Naive B cell (primary cell): Measurements from ENCODE around the gene CAVIN2. TPM values are rescaled to one million over a fixed set of nuclear protein-coding genes. Genes with fewer than 3 reads are reported as not detected.
A peak's percentile ranks its signal among the peaks of the same experiment; 100 is the strongest.

Experiments used
- ATAC-seq, 2 donors: fragments of 150-1000 bp; cut with Tn5 transposase; 2 replicates each; pipeline ENCODE4 v1.10.0; 2021; ENCODE audit warnings: low read depth in 2 of 2, mild to moderate bottlenecking in 2 of 2, moderate library complexity in 2 of 2
- DNase-seq: peaks from one replicate; pipeline ENCODE4 v3.0.0; 2022
- H3K27ac Mint-ChIP-seq, 6 donors: one replicate each; pipeline ENCODE4 v1.8.0; 2020 to 2022; ENCODE audit warnings: mild to moderate bottlenecking in 6 of 6, mixed read lengths in 6 of 6, moderate library complexity in 5 of 6, inconsistent platforms in 2 of 6
- H3K27me3 Mint-ChIP-seq, 3 donors: one replicate each; pipeline ENCODE4 v1.8.0; 2021 to 2022; ENCODE audit warnings: mixed read lengths in 3 of 3, mild to moderate bottlenecking in 1 of 3
- H3K36me3 Mint-ChIP-seq, 2 donors: one replicate each; pipeline ENCODE4 v1.8.0; 2020 to 2022; ENCODE audit warnings: mixed read lengths in 2 of 2, inconsistent platforms in 1 of 2, mild to moderate bottlenecking in 1 of 2
- H3K4me1 Mint-ChIP-seq, 3 donors: one replicate each; pipeline ENCODE4 v1.8.0; 2020 to 2022; ENCODE audit warnings: mixed read lengths in 3 of 3, inconsistent platforms in 1 of 3, mild to moderate bottlenecking in 1 of 3, moderate library complexity in 1 of 3
- H3K4me3 Mint-ChIP-seq, 8 donors: one replicate each; pipeline ENCODE4 v1.8.0; 2020 to 2022; ENCODE audit warnings: mild to moderate bottlenecking in 8 of 8, mixed read lengths in 8 of 8, moderate library complexity in 8 of 8, inconsistent platforms in 2 of 8
- H3K9me3 Mint-ChIP-seq, 7 donors: one replicate each; pipeline ENCODE4 v1.8.0; 2020 to 2022; ENCODE audit warnings: mixed read lengths in 7 of 7, mild to moderate bottlenecking in 5 of 7, inconsistent platforms in 2 of 7, moderate library complexity in 1 of 7
- polyA plus RNA-seq, 6 donors: library from polyadenylated mRNA; unstranded; fragments of 300-500 nt; fragmentation: Illumina TruSeq; gene quantifications; one replicate each; pipeline ENCODE4 v1.2.3, GENCODE V29; 2021; ENCODE audit warnings: low read depth in 6 of 6

CAVIN2 gene
- polyA plus RNA-seq, 6 donors from 2014 or later: 2.8 to 9.0 (median 8.3) TPM

DNA sequence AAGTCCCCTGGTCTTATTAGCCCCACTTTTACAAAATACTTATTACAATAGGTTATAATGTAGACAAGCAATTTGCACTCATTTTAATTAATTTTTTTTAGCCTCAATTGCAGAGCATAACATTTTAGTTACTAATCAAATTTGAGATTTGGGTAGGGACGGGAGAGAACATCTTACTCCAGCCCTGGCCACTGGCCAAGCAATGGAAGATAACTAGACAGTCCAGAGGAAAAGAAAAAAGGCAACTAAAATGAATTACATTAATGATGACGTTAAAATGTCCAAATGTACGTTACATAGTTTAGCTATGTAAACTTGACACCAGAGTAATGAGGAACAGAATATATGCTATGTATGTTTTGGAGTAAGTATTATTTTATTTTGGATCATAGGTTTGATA is 11.0 kb upstream of the CAVIN2 start:
- Mint-ChIP-seq H3K4me1 (no peaks in the 10 kb centered on the region), H3K9me3 (peaks cover 0 to 10% (median 3%) of the 10 kb centered on the region in 7 donors), H3K36me3 (no peaks in the 10 kb centered on the region), H3K27ac (no peak overlapping the region), H3K27me3 (peaks cover 0 to 3% (median 0%) of the 10 kb centered on the region in 3 donors), H3K4me3 (no peak overlapping the region)
- ATAC-seq: no peak
- no peak for DNase-seq

DNA sequence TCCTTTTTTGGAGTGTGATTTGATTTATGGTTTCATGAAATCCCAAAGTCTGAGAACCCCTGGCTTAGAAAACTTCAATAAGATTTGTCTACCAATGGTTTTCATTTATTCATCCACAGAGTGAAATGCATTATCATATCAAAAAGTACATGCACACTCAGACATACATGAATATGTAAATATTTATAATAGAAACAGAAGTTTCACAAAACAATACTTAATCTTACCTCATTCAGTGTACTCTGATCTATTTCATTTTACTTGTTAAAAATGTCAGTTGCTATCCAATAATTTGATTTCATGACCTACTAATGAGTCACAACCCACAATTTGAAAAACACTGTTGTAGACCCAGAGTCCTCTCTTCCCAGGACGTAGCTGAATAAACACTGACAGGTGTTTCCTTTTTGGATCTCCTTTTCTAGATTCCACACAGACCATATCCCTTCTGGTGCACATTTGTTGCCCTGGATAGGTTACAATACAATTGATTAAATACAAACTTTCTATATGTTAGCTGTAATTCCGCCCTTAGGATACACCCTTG is 10.4 kb upstream of the CAVIN2 start:
- ATAC-seq (no peak), DNase-seq (no peak)
- H3K4me1 Mint-ChIP-seq: no peaks in the 10 kb centered on the region
- H3K4me3 Mint-ChIP-seq: no peak overlapping the region
- H3K36me3 Mint-ChIP-seq: no peaks in the 10 kb centered on the region
- H3K9me3 Mint-ChIP-seq: peaks cover 0 to 10% (median 3%) of the 10 kb centered on the region in 7 donors
- no peak overlapping the region for H3K27ac Mint-ChIP-seq
- peaks cover 0 to 3% (median 0%) of the 10 kb centered on the region in 3 donors for H3K27me3 Mint-ChIP-seq

DNA sequence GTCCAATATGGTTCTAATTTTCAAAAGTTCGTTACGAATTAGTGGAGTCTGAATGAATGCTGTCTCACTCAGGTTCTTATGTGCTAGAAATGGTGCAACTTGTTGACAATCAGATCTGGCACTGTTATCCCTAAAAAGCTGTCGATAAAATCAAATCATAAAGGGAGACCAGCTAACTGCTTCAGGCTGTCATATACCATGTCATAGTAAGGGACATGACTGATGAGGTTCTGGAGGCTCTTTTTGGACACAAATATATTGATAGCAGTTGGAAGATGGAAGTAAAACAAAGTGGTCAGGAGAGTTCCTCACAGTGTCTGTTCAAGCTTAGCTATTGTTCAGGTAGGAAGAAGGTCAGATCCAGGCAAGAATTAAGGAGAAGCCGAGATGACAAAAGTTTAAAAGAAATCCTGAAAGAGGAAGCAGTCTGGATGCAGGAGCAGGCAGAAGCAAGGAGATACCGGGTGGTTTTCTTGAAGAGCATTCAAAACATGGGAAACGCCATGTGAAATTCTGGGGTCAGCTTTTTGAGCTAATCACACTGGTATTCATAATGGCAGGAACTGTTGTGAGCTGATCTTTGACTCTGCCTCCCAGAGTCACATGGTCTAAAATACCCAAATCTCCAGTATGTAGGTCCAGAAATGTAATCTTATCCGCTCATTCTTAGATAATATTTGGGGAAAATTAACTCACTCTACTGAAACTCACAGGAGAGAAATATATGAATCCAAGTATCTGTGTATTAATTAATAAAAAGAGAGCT is 9.4 kb upstream of the CAVIN2 start:
- Mint-ChIP-seq H3K4me1 (no peaks in the 10 kb centered on the region), H3K9me3 (peaks cover 0 to 10% (median 3%) of the 10 kb centered on the region in 7 donors), H3K4me3 (no peak overlapping the region), H3K27me3 (peaks cover 0 to 3% (median 0%) of the 10 kb centered on the region in 3 donors), H3K36me3 (no peaks in the 10 kb centered on the region), H3K27ac (peak overlapping the region in 1 of 6 donors; percentile 8)
- no peak for DNase-seq
- no peak for ATAC-seq

DNA sequence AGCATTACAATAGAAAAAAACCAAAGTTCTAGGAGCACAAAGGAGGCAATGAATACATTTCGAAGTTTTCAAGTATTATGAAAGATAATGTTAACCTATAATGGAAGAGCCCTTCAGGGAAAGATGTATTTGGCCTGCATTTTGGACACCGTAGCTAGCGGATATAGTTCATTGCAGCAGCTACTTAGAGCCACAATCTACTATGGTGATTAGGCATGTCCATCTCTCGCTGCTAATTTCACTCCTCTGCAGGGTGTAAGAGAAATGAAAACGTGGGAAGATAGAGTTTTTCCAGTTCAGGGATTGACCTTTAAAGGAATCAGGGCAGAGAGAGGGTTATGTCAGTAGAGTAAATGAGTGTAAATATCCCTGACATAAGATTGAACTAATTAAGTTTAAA is 8.5 kb upstream of the CAVIN2 start:
- H3K36me3 Mint-ChIP-seq: no peaks in the 10 kb centered on the region
- no peak overlapping the region for H3K27ac Mint-ChIP-seq
- H3K9me3 Mint-ChIP-seq: peaks cover 0 to 10% (median 3%) of the 10 kb centered on the region in 7 donors
- no peak overlapping the region for H3K4me3 Mint-ChIP-seq
- ATAC-seq (no peak), DNase-seq (no peak)
- H3K27me3 Mint-ChIP-seq: peaks cover 0 to 3% (median 0%) of the 10 kb centered on the region in 3 donors
- H3K4me1 Mint-ChIP-seq: no peaks in the 10 kb centered on the region

DNA sequence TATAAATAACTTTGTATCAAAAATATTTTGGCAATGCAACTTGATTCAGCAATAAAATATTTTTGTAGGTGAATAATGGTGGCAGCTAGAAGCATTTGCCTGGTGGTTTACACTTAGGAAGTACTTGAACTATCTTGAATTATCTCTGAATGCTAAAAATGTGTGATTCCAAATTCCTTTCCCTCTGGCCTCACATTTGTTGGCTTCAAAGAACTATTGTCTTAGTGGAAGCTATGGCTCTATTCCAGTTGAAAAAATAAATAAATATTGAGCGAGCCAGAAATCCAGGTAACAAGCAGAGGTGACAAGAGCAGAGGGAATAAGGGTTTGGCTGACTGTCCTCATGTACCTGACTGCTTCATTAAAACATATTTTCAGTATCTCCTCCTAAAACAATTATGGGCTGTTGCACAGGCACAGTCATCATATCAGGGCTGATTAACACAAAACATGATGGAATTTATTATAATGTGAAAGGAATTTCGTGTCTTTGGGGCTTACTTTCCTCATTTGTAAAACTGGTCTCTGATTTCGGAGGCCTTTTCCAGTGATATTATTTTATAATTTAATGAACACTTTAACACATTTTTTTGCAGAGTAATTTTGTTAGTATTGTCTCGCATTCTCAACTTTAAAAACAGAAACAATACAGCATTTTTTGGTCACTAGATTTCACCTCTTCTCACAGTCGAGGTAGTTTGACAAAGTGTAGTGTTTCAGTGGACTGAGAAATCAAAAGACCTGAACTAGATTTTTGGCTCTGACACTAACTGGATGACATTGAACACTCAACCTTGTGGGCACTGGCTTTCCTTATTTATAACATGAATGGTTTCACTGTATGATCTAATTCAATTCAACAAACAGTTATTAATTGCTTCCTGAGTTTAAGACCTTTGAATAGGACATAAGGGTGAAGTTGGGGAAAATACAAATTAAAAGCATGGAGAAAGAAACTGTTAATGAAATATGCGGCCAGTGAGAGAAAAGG is 7.8 kb upstream of the CAVIN2 start:
- Mint-ChIP-seq H3K4me3 (no peak overlapping the region), H3K4me1 (no peaks in the 10 kb centered on the region), H3K27ac (no peak overlapping the region), H3K36me3 (no peaks in the 10 kb centered on the region), H3K9me3 (peaks cover 0 to 4% (median 0%) of the 10 kb centered on the region in 7 donors), H3K27me3 (peaks cover 0 to 3% (median 0%) of the 10 kb centered on the region in 3 donors)
- DNase-seq (no peak), ATAC-seq (no peak)

DNA sequence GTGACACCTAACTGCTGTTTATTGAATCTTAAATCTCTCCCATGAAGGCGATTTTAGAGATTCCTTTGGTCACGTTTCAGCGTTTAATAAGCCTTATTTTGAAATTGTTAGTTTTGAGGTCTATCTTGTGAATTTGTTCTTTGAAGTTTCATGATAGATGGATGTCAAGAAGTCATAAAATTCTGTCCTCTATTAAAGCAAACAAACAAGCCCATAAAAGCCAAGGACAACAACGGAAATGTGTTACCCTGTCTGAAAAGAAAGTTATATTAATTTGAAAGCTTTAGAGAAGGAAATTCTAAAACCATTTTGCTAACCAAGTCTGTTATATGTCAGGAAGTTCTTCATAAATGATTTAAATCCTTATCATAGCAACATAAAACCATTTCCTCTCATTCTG is 7.0 kb upstream of the CAVIN2 start:
- H3K27ac Mint-ChIP-seq: peak overlapping the region in 1 of 6 donors; percentile 44
- no peaks in the 10 kb centered on the region for H3K4me1 Mint-ChIP-seq
- H3K4me3 Mint-ChIP-seq: no peak overlapping the region
- no peaks in the 10 kb centered on the region for H3K36me3 Mint-ChIP-seq
- peaks cover 0 to 3% (median 0%) of the 10 kb centered on the region in 3 donors for H3K27me3 Mint-ChIP-seq
- no peaks in the 10 kb centered on the region for H3K9me3 Mint-ChIP-seq
- DNase-seq: no peak
- no peak for ATAC-seq

DNA sequence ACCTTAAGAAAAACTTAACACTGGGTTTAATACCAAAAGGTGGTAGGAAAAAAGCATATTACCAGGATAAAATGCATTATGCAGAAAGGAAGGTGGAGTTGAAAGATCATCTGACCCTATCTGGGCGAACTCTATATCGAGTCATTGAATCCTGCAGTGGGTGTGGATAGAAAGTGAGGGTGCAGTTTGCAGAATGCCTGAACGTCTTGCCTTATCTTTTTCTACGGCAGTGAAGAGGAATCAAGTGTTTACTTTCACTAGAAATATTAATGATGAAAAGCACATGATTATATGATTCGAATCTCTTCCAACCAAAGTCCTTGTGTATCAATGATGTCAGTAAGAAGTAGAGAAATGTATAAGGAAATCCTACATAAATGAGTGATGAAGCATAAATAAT is 4.3 kb upstream of the CAVIN2 start:
- no peak for ATAC-seq

DNA sequence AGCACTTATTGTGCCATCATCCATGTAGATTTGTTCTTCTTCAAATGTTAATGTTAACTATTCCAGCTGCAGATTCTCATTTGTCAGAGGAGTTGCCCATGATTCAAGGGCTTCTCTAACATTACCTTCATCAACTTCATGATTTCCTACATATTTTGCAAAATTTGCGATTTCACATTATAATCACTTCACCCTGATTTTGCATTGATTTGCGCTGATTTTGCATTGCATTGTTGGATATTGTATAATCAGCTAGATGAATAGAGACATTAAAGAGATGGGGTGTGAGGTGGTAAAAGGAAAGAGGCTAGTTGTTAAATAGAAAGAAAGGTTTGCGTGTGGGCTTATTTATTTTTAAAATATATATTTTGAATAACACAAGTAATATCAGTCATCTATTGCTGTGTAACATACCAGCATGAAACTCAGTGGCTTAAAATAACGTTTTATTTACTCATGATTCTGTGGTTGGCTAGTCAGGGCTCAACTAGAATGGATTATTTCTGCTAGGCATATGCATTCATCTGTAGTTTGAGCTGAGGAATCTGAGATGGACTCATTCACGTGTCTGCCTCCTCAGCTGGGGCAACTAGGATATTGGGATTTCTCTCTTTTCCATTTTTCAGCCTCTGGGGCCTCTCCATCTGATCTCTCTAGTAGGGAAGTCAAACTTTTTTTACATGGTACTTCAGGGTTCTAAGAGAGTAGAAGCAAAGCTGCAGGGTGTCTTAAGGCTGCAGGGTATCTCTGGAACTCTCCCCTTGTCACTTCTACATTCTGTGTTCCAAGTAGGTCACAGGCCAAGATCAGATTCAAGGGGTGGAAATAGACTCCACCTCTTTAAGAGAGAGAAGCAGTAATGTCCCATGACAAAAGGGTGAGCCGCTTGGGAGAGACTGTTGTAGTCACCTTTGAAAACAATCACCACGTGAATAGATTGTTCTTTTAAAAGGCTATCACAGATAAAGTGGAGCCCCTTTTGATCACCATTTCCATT is 2.2 kb upstream of the CAVIN2 start:
- DNase-seq (no peak), ATAC-seq (no peak)
- Mint-ChIP-seq H3K27ac (no peak overlapping the region), H3K27me3 (peaks cover 20 to 24% (median 20%) of the 10 kb centered on the region in 3 donors), H3K4me3 (no peak overlapping the region), H3K9me3 (no peaks in the 10 kb centered on the region), H3K4me1 (peaks cover 4 to 14% (median 14%) of the 10 kb centered on the region in 3 donors), H3K36me3 (no peaks in the 10 kb centered on the region)

More for the DNA sequence above, 4.3 kb upstream of the CAVIN2 start:
- Mint-ChIP-seq H3K27ac (no peak overlapping the region), H3K4me3 (no peak overlapping the region), H3K36me3 (no peaks in the 10 kb centered on the region), H3K9me3 (no peaks in the 10 kb centered on the region), H3K4me1 (peaks cover 2 to 9% (median 9%) of the 10 kb centered on the region in 3 donors), H3K27me3 (peaks cover 4 to 13% (median 12%) of the 10 kb centered on the region in 3 donors)
- DNase-seq: no peak

DNA sequence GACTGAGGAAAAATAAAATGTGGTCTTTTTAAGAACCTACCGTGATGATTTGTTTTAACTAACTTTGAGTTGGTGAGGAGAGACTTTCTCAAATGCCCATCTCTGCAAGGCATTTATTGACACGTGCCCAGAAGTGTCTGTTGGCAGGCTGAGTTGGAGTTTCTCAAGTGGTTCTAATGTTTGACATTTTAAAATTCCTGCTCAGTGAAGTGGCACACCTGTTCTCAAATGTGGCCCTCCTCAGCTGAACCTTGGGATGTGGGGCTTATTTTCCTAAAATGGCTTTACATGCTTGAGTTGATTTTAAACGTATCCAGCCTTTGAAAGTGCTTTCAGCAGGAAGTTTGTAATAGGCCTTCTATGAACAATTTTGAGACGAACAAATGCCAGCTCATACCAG is 876 bp upstream of the CAVIN2 start:
- Mint-ChIP-seq H3K9me3 (no peaks in the 10 kb centered on the region), H3K4me3 (no peak overlapping the region), H3K27ac (no peak overlapping the region), H3K36me3 (no peaks in the 10 kb centered on the region), H3K4me1 (peaks cover 4 to 14% (median 14%) of the 10 kb centered on the region in 3 donors), H3K27me3 (peaks cover 20 to 24% (median 20%) of the 10 kb centered on the region in 3 donors)
- no peak for ATAC-seq
- DNase-seq: no peak

DNA sequence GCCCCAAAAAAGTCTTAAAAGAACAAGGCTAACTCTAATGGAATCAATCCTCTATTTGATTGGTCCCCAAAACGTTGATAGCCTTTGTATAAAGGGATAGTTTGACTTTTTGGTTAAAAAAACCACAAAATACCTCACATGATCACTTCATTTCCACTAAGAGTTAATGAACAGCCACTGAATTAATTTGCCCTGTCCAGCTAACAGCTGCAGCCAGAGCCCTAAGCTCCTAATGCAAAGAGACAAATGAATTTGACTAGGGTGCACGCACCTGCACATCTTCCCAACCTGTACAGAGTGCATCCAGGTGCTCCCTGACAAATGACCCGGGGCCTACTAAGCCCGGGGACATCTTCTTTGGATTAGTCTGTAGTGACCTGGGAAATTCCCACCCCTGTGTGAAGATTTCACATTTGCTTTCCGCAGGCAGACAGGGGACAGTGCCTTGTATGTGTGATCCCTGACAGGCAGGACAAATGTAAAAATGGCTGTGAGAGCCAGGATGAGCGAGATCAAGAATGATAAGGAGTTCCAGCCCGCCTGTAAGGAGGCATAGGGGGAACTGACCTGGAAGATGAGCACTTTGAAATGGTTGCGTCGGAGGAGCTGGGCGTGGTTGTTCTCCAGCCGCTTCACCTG is 893 bp downstream of the CAVIN2 start:
- peaks cover 4 to 14% (median 14%) of the 10 kb centered on the region in 3 donors for H3K4me1 Mint-ChIP-seq
- ATAC-seq (no peak), DNase-seq (no peak)
- H3K27ac Mint-ChIP-seq: no peak overlapping the region
- peaks cover 20 to 24% (median 20%) of the 10 kb centered on the region in 3 donors for H3K27me3 Mint-ChIP-seq
- H3K9me3 Mint-ChIP-seq: no peaks in the 10 kb centered on the region
- no peaks in the 10 kb centered on the region for H3K36me3 Mint-ChIP-seq
- H3K4me3 Mint-ChIP-seq: peak overlapping the region in 1 of 8 donors; percentile 9

DNA sequence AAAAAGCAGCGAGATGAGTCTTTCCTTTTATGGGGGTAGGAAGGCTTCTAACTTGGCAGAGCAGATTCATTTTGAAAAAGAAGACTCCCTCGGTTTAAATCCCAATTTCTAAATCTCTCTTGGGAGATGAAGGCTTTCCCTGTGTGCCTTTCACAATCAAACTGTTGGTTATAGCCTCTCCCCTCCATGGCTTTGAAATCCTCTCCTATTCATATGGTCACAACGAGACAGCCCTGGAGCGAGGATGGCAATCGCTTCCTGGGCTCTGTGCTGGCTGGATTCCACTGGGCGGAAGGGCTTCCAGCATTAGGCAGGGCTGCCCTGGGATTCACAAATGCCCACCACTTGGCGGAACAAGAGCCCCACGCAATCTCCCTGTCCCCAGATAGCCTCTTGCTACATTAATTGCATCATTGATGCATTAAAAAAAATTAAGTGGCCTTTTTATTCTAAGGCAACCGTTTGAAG is 1.6 kb downstream of the CAVIN2 start:
- Mint-ChIP-seq H3K27ac (no peak overlapping the region), H3K36me3 (no peaks in the 10 kb centered on the region), H3K9me3 (no peaks in the 10 kb centered on the region), H3K4me1 (peaks cover 4 to 14% (median 14%) of the 10 kb centered on the region in 3 donors), H3K27me3 (peaks cover 20 to 24% (median 20%) of the 10 kb centered on the region in 3 donors), H3K4me3 (no peak overlapping the region)
- ATAC-seq (no peak), DNase-seq (no peak)

DNA sequence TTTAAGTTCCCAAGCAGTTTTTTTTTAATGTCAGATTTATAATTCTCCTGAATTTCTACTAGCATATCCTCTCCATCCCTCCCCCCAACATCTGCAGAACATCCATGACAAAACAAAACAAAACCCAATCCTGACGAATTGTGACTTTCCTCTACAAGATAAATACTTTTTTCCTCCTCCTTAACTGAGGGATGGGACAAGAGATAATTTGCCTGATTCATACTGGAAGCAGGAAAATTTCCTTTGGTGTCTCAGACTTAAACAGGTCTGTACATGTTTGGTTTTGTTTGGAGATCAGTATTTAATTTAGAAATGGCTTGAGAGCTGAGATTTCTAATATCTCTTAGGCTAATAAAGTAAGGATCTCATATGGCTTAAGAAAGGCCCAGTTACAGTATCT is 2.2 kb downstream of the CAVIN2 start:
- Mint-ChIP-seq H3K4me3 (no peak overlapping the region), H3K27ac (no peak overlapping the region), H3K4me1 (peaks cover 4 to 14% (median 14%) of the 10 kb centered on the region in 3 donors), H3K9me3 (no peaks in the 10 kb centered on the region), H3K36me3 (no peaks in the 10 kb centered on the region), H3K27me3 (peaks cover 20 to 24% (median 20%) of the 10 kb centered on the region in 3 donors)
- no peak for ATAC-seq
- DNase-seq: no peak
